Right lung (tissue), 5 donors: ENCODE data around the gene ATP7B. TPM values are rescaled to one million over a fixed set of nuclear protein-coding genes. Genes with fewer than 3 reads are reported as not detected.

Source experiments
- DNase-seq, 2 donors: peaks; one replicate each; pipeline ENCODE4 v3.0.0-alpha.2; 2013
- polyA plus RNA-seq, 5 donors: library from polyadenylated mRNA; unstranded; fragments of 120-200 nt; gene quantifications; one replicate each; pipeline versions ENCODE4 v1.2.1 to v1.2.3, GENCODE V29; 2013; ENCODE audit warnings: inconsistent platforms in 1 of 5, low replicate concordance in 1 of 5; ENCODE audit not compliant: insufficient read length in 5 of 5, insufficient read depth in 1 of 5

Gene ATP7B
- polyA plus RNA-seq, 5 donors = 12.9 to 19.0 (median 17.8) TPM

GRCh38 chr13:51894239-51894638, 117.0 kb downstream of the ATP7B start:
- DNase-seq = no peak

- DNase-seq = no peak
Observed at GRCh38 chr13:51892657-51893056, 118.6 kb downstream of the ATP7B start.

- no peak for DNase-seq
Observed at GRCh38 chr13:51887468-51887867, 123.8 kb downstream of the ATP7B start.

- no peak for DNase-seq
Observed at GRCh38 chr13:51885651-51886050, 125.6 kb downstream of the ATP7B start.

GRCh38 chr13:51883226-51883600, 128.0 kb downstream of the ATP7B start:
- no peak for DNase-seq

Other genes with a start within 250 kb of the ATP7B start
- 10 to 100 TPM; 15.1 to 21.6 (median 16.3) TPM for gene DHRS12, start 207.3 kb downstream of the ATP7B start, polyA plus RNA-seq
- gene TMEM272, start 166.3 kb downstream of the ATP7B start, polyA plus RNA-seq = under 1 TPM; 0.11 to 0.41 (median 0.25) TPM
- not detected for gene CCDC70, start 149.5 kb downstream of the ATP7B start, polyA plus RNA-seq
- gene ALG11, start 948 bp upstream of the ATP7B start, polyA plus RNA-seq = 10 to 100 TPM; 18.0 to 35.3 (median 28.7) TPM
- gene UTP14C, start 13.2 kb upstream of the ATP7B start, polyA plus RNA-seq = 10 to 100 TPM; 25.6 to 34.4 (median 32.6) TPM
- 1 to 10 TPM; 3.1 to 6.0 (median 5.3) TPM for gene NEK5, start 117.6 kb upstream of the ATP7B start, polyA plus RNA-seq
- 10 to 100 TPM; 36.6 to 62.6 (median 53.7) TPM for gene NEK3, start 148.1 kb upstream of the ATP7B start, polyA plus RNA-seq